ENCODE data around the gene HOXB3. TPM values are rescaled to one million over a fixed set of nuclear protein-coding genes. Genes with fewer than 3 reads are reported as not detected.

HOXB3 gene
- total RNA-seq, 1 experiment from 2014 or later = not detected

GRCh38 chr17:48571024-48571818 lies 18.8 kb downstream of the HOXB3 start:
- Histone ChIP-seq H3K4me1 (ENCODE audit: insufficient read depth, low read length) (peaks cover 2% of the 10 kb centered on the region; the same call in 1 of the 2 replicates), H3K14ac (ENCODE audit: insufficient read depth, low read length) (no peak overlapping the region), H3K4ac (ENCODE audit: low read depth, low read length) (no peak overlapping the region), H3K79me2 (ENCODE audit: insufficient read depth, low read length) (no peaks in the 10 kb centered on the region), H4K91ac (ENCODE audit: insufficient read length, low read depth, low read length) (no peak overlapping the region), H3K56ac (ENCODE audit: insufficient read length, low read depth, low read length) (no peak overlapping the region), H2BK15ac (ENCODE audit: low read depth, low read length) (no peak overlapping the region), H4K20me1 (ENCODE audit: control insufficient read depth, insufficient read depth, insufficient read length) (peaks cover 4% of the 10 kb centered on the region), H2BK12ac (ENCODE audit: insufficient read length, low read depth, low read length) (no peak overlapping the region), H3K27me3 (ENCODE audit: insufficient read depth, low read length) (peaks cover 100% of the 10 kb centered on the region), H2AK5ac (ENCODE audit: insufficient read length, low read length) (no peak overlapping the region), H4K5ac (ENCODE audit: insufficient read length, low read depth, low read length) (no peak overlapping the region), H3K27ac (ENCODE audit: insufficient read length, low read depth, low read length) (no peak overlapping the region), H2AFZ (ENCODE audit: low read length) (no peak overlapping the region), H3T11ph (ENCODE audit: low read length) (no peak overlapping the region), H2BK120ac (ENCODE audit: low read depth, low read length, poor library complexity, severe bottlenecking) (no peak overlapping the region), H3K23ac (ENCODE audit: insufficient read length, low read depth, low read length) (no peak overlapping the region), H3K79me1 (ENCODE audit: insufficient read depth, low read depth, low read length, poor library complexity, severe bottlenecking) (no peaks in the 10 kb centered on the region), H3K23me2 (ENCODE audit: insufficient read length, low read depth, low read length, poor library complexity, severe bottlenecking) (no peaks in the 10 kb centered on the region), H3K4me2 (ENCODE audit: insufficient read depth, insufficient read length, low read length) (no peak overlapping the region), H4K8ac (replicated peaks; ENCODE audit: insufficient read length, low read depth, low read length) (no peak overlapping the region), H2BK5ac (ENCODE audit: insufficient read length, low read length) (no peak overlapping the region), H3K9ac (ENCODE audit: extremely low read depth, insufficient read length, low read length) (no peak overlapping the region), H3K9me3 (ENCODE audit: control insufficient read depth, low read depth, low read length) (no peaks in the 10 kb centered on the region), H2BK20ac (ENCODE audit: low read depth, low read length, poor library complexity, severe bottlenecking) (no peak overlapping the region), H3K18ac (ENCODE audit: insufficient read length, low read depth, low read length) (no peak overlapping the region)
- Mint-ChIP-seq H3K27ac (no peak overlapping the region), H3K27me3 (ENCODE audit: low read depth) (no peaks in the 10 kb centered on the region), H3K4me3 (no peak overlapping the region), H3K36me3 (ENCODE audit: insufficient read depth in 1 of 3, low read depth in 3 of 3) (no peaks in the 10 kb centered on the region; a peak in 1 of 7 replicates), H3K4me1 (peaks cover 6 to 20% of the 10 kb centered on the region in 2 experiments), H3K9me3 (peaks cover 0 to 12% of the 10 kb centered on the region in 2 experiments; a peak in 1 of 5 replicates)
- no peak for TF ChIP-seq CTCF (conservative IDR thresholded peaks at IDR 0.05)
- DNase-seq = peak; percentile 65
- no CpG with 5 or more reads among the region's 26 CpGs for WGBS (ENCODE audit: extremely low coverage, insufficient read length, low lambda C conversion rate)
